HepG2 (cell line): ENCODE data around the gene ADAM15. TPM values are rescaled to one million over a fixed set of nuclear protein-coding genes. Genes with fewer than 3 reads are reported as not detected.

Experiments
- ATAC-seq: fragments of 200-7000 bp; cut with Tn5 transposase; 3 replicates; pipeline ENCODE4 v1.9.1; 2020; ENCODE audit warnings: mild to moderate bottlenecking, moderate library complexity
- BruUV-seq: library from RNA; stranded (reverse); fragments of 400-500 nt; replicated peaks from 2 replicates; lab custom pipeline; 2021; lab: Mats Ljungman, UMichigan
- CTCF ChIA-PET: fragments of 300-600 bp; formaldehyde crosslinking; extraction: SDS; loops from one replicate; lab custom pipeline; 2021; ENCODE audit warnings: low total read pairs, inconsistent platforms, low intra/inter-chr PET ratio; lab: Yijun Ruan, JAX
- POLR2A ChIA-PET: fragments of 350-600 bp; sonication (Branson Sonifier 250); formaldehyde crosslinking; loops from one replicate; lab custom pipeline; 2020; ENCODE audit warnings: antibody characterized with exemption, inconsistent platforms; lab: Yijun Ruan, JAX
- DNase-seq: peaks from one replicate; pipeline ENCODE4 v3.0.0-alpha.2; 2015; ENCODE audit warnings: low spot score
- FAIRE-seq: peaks from 3 replicates; lab custom pipeline; 2011; peaks lifted over from hg19 to GRCh38; lab: Jason Lieb, UNC
- H2AFZ ChIP-seq: one replicate; pipeline ENCODE4 v1.6.1; 2011; ENCODE audit warnings: low read length, inconsistent platforms
- H3K27ac ChIP-seq: fragments of 300-600 bp; 3 replicates; pipeline ENCODE4 v1.8.0; 2011; ENCODE audit warnings: mixed run types, mild to moderate bottlenecking, mixed read lengths, low read length, inconsistent platforms; ENCODE audit not compliant: insufficient read depth; ENCODE audit errors: extremely low read length
- H3K27me3 ChIP-seq, 2 experiments: fragments of 200-600 bp in 1 of 2; 2 replicates in 1 of 2; 3 replicates in 1 of 2; pipeline versions ENCODE4 v1.6.0 to v1.8.0; 2011; ENCODE audit warnings: low read length in 2 of 2, mild to moderate bottlenecking in 2 of 2, moderate library complexity in 2 of 2, inconsistent platforms in 1 of 2; ENCODE audit not compliant: insufficient read depth in 2 of 2, control insufficient read depth in 1 of 2
- H3K36me3 ChIP-seq, 2 experiments: fragments of 200-600 bp in 1 of 2; replicated peaks in 1 of 2; 2 replicates in 1 of 2; 3 replicates in 1 of 2; pipeline versions ENCODE4 v1.5.1 to v1.8.0; 2011; ENCODE audit warnings: low read length in 2 of 2, inconsistent platforms in 1 of 2; ENCODE audit not compliant: insufficient read depth in 2 of 2, control insufficient read depth in 1 of 2
- H3K4me1 ChIP-seq: 2 replicates; pipeline ENCODE4 v1.5.1; 2012; ENCODE audit warnings: low read length, inconsistent platforms; ENCODE audit not compliant: insufficient read depth
- H3K4me2 ChIP-seq: 2 replicates; pipeline ENCODE4 v1.6.0; 2011; ENCODE audit warnings: low read depth, low read length, inconsistent platforms
- H3K4me3 ChIP-seq, 3 experiments: fragments of 200-600 bp in 1 of 3; sonication (generic), shearing (Covaris generic) in 1 of 3; replicated peaks in 1 of 3; 2 replicates each; pipeline ENCODE4 v1.5.1; 2011 to 2016; ENCODE audit warnings: low read length in 3 of 3, inconsistent platforms in 2 of 3, low read depth in 2 of 3, mild to moderate bottlenecking in 2 of 3, control low read depth in 1 of 3, mixed read lengths in 1 of 3; ENCODE audit not compliant: insufficient read depth in 1 of 3
- H3K79me2 ChIP-seq: one replicate; pipeline ENCODE4 v1.6.1; 2011; ENCODE audit warnings: low read length, inconsistent platforms; ENCODE audit not compliant: insufficient read depth
- H3K9ac ChIP-seq: 2 replicates; pipeline ENCODE4 v1.6.0; 2011; ENCODE audit warnings: mild to moderate bottlenecking, low read depth, low read length, inconsistent platforms; ENCODE audit not compliant: insufficient read depth
- H3K9me3 ChIP-seq: 2 replicates; pipeline ENCODE4 v1.5.1; 2012; ENCODE audit warnings: mild to moderate bottlenecking, low read length
- H4K20me1 ChIP-seq: 2 replicates; pipeline ENCODE4 v1.6.0; 2011; ENCODE audit warnings: inconsistent platforms, mild to moderate bottlenecking, low read length, moderate library complexity; ENCODE audit not compliant: insufficient read depth
- NR2F6 ChIP-seq, 2 experiments: IDR thresholded peaks; 2 replicates each; pipeline ENCODE4 v1.6.1; 2016; ENCODE audit warnings: antibody characterized with exemption in 1 of 2, mild to moderate bottlenecking in 1 of 2
- RXRA ChIP-seq: sonication (generic); formaldehyde crosslinking; IDR thresholded peaks from 2 replicates; pipeline ENCODE4 v1.5.1; 2020; ENCODE audit warnings: missing genetic modification reagents
- ZFP90 ChIP-seq: sonication (generic); formaldehyde crosslinking; IDR thresholded peaks from 2 replicates; pipeline ENCODE4 v1.8.0; 2022; ENCODE audit warnings: missing genetic modification reagents, mild to moderate bottlenecking, inconsistent platforms, borderline replicate concordance
- ZNF274 ChIP-seq: sonication (generic); formaldehyde crosslinking; IDR thresholded peaks from 2 replicates; pipeline ENCODE4 v1.5.1; 2020; ENCODE audit warnings: mild to moderate bottlenecking, missing genetic modification reagents
- ZNF687 ChIP-seq: sonication (generic); formaldehyde crosslinking; IDR thresholded peaks from 2 replicates; pipeline ENCODE4 v1.5.1; 2020; ENCODE audit warnings: mild to moderate bottlenecking, missing genetic modification reagents, moderate library complexity
- WGBS: methylation state at CpG from one replicate; pipeline ENCODE4 v1.1.6; 2017; ENCODE audit warnings: low lambda C conversion rate; 5-methylcytosine and 5-hydroxymethylcytosine counted together
- in situ Hi-C: cut with HindIII; loops from 2 replicates; pipeline ENCODE4 v1.10.0; 2017; ENCODE audit warnings: low pct_unique_long_range_greater_than_20kb; ENCODE audit not compliant: extremely low pct_ligation_motif_present
- intact Hi-C: fragments of 100-400 bp; cut with micrococcal nuclease; formaldehyde crosslinking; loops from one replicate; pipeline ENCODE4 v1.10.0; 2022; ENCODE audit not compliant: unreplicated experiment
- polyA plus RNA-seq, 8 experiments: library from polyadenylated mRNA; depleted of rRNA in 3 of 8; stranded (reverse) in 7 of 8; unstranded in 1 of 8; fragments of >200 nt; fragmentation: Illumina TruSeq in 4 of 8; extraction: Trizol in 4 of 8; gene quantifications; 2 replicates each; pipeline versions ENCODE4 v1.2.1 to v1.2.3, GENCODE V29; 2011 to 2016; ENCODE audit warnings: low read depth in 4 of 8, missing spikeins in 1 of 8, mixed read lengths in 1 of 8; ENCODE audit not compliant: insufficient read depth in 1 of 8
- total RNA-seq, 5 experiments: library from RNA; depleted of rRNA; stranded (reverse); fragments of >200 nt; fragmentation: Illumina TruSeq; extraction: Trizol; gene quantifications; 2 replicates each; pipeline ENCODE4 v1.2.3, GENCODE V29; 2016; ENCODE audit warnings: low read depth in 1 of 5

Gene ADAM15
- total and polyA plus RNA-seq, 2 of the 13 experiments (the other 11 are each of a cell fraction or from before 2014, with no cell fraction given), result 17.9 to 25.6 TPM

- Histone ChIP-seq H3K9ac (no peak overlapping the region), H2AFZ (no peak overlapping the region), H3K9me3 (no peaks in the 10 kb centered on the region), H3K36me3 (peaks cover 9 to 33% of the 10 kb centered on the region in 2 experiments; a peak in 4 of 5 replicates), H3K79me2 (peaks cover 12% of the 10 kb centered on the region), H3K4me2 (no peak overlapping the region), H4K20me1 (peaks cover 8% of the 10 kb centered on the region; the same call in 1 of the 2 replicates), H3K4me3 (no peak overlapping the region), H3K27me3 (no peaks in the 10 kb centered on the region), H3K4me1 (peaks cover 67% of the 10 kb centered on the region), H3K27ac (peak overlapping the region; percentile 40)
- CTCF ChIA-PET, result no interaction called here
- intact Hi-C loops, result no loop called here
- DNase-seq (no peak), FAIRE-seq (no peak), ATAC-seq (no peak)
- POLR2A ChIA-PET, result interaction anchor here (2.1 to 8.2 kb wide), 2 partner anchors 11 to 40 kb away, joined by 9 to 90 read pairs; partner anchors contain the start of gene ZBTB7B
- no TSS peak for BruUV-seq
- WGBS, result 38% methylated on average over 1 of the region's 3 CpGs
- no peak for TF ChIP-seq ZNF274 (CRISPR knock-in tag)
- TF ChIP-seq NR2F6 (IDR thresholded peaks at IDR 0.05), result no peak
- 0 out of 2 replicates have a peak, but pooled peaks have one; percentile 13 for TF ChIP-seq NR2F6 (CRISPR knock-in tag; IDR thresholded peaks at IDR 0.05)
- TF ChIP-seq ZFP90, result 0 out of 2 replicates have a peak, but pooled peaks have one; percentile 27
- no peak for TF ChIP-seq RXRA
- TF ChIP-seq ZNF687 (CRISPR knock-in tag), result peak; percentile 23; the same call in 1 of the 2 replicates
- in situ Hi-C loops, result no loop called here
Observed at GRCh38 chr1:155012776-155013602, 38.1 kb upstream of the ADAM15 start.
